22Rv1 (cell line): ENCODE data around the gene CST8.

Experiments
- CTCF ChIP-seq: fragments of 450-650 bp; IDR thresholded peaks from 2 replicates; pipeline ENCODE4 v1.5.1; 2017; ENCODE audit warnings: mild to moderate bottlenecking
- ZFX ChIP-seq: fragments of 450-650 bp; IDR thresholded peaks from 2 replicates; pipeline ENCODE4 v1.6.1; 2017; ENCODE audit warnings: antibody characterized with exemption, borderline replicate concordance

GRCh38 chr20:23526850-23527249, 35.9 kb downstream of the CST8 start:
- TF ChIP-seq CTCF (no peak), ZFX (no peak)
